AG04450 (cell line): ENCODE measurements around the gene ATP6V1C2. TPM values are rescaled to one million over a fixed set of nuclear protein-coding genes. Genes with fewer than 3 reads are reported as not detected.

Source experiments
- CTCF ChIA-PET: fragments of 300-600, 350-600 bp; formaldehyde crosslinking; extraction: SDS; loops from one replicate; lab custom pipeline; 2022; ENCODE audit warnings: antibody characterized with exemption, inconsistent platforms; lab: Charles Lee
- POLR2A ChIA-PET: fragments of 350-600 bp; formaldehyde crosslinking; extraction: SDS; loops from one replicate; lab custom pipeline; 2021; ENCODE audit warnings: antibody characterized with exemption, inconsistent platforms; lab: Yijun Ruan, JAX
- DNase-seq: peaks from one replicate; pipeline ENCODE4 v3.0.0-alpha.2; 2011; ENCODE audit warnings: low read depth, low spot score
- H3K27ac ChIP-seq: one replicate; pipeline ENCODE4 v1.5.1; 2012; ENCODE audit warnings: low read depth, low read length, control low read depth
- H3K27me3 ChIP-seq: one replicate; pipeline ENCODE4 v1.6.0; 2012; ENCODE audit warnings: low read length; ENCODE audit not compliant: control insufficient read depth, insufficient read depth
- H3K4me3 ChIP-seq: 2 replicates; pipeline ENCODE4 v1.5.1; 2011; ENCODE audit warnings: mild to moderate bottlenecking, low read depth, low read length, control low read depth
- H3K9me3 ChIP-seq: 2 replicates; pipeline ENCODE4 v1.5.1; 2012; ENCODE audit warnings: low read length; ENCODE audit not compliant: control insufficient read depth, insufficient read depth
- polyA plus RNA-seq: library from polyadenylated mRNA; depleted of rRNA; stranded (reverse); fragments of >200 nt; gene quantifications from 2 replicates; pipeline ENCODE4 v1.2.3, GENCODE V29; 2011
- TF ChIP-seq, protein P1 (sequence below): IDR thresholded peaks from 2 replicates; pipeline ENCODE4 v1.5.1; 2011; ENCODE audit warnings: low read depth, low read length, control low read depth, inconsistent platforms

ATP6V1C2 gene
- polyA plus RNA-seq, 1 experiment = 0.14 TPM

DNA sequence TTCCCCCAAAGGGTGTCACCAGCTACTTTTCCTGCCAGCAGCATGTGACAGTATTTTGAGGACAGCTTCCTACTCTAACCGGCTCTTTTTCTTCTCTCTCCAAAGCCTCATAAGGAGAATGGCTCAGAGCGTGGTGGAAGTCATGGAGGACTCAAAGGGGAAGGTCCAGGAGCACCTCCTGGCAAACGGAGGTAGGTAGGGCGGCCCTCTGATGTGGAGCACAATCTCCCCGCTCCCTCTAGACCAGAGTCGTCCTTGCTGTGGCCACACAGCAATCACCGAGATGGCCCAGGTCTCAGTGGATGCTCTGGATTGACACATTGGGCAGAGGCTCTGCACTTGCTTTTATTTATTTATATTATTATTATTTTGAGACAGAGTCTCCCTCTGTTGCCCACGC is 32.4 kb downstream of the ATP6V1C2 start:
- CTCF ChIA-PET = no interaction called here
- no peak overlapping the region for H3K27ac ChIP-seq
- POLR2A ChIA-PET = no interaction called here

GRCh38 chr2:10755621-10756020 is 34.2 kb downstream of the ATP6V1C2 start:
- H3K27me3 ChIP-seq = peaks cover 6% of the 10 kb centered on the region
- TF ChIP-seq, protein P1, sequence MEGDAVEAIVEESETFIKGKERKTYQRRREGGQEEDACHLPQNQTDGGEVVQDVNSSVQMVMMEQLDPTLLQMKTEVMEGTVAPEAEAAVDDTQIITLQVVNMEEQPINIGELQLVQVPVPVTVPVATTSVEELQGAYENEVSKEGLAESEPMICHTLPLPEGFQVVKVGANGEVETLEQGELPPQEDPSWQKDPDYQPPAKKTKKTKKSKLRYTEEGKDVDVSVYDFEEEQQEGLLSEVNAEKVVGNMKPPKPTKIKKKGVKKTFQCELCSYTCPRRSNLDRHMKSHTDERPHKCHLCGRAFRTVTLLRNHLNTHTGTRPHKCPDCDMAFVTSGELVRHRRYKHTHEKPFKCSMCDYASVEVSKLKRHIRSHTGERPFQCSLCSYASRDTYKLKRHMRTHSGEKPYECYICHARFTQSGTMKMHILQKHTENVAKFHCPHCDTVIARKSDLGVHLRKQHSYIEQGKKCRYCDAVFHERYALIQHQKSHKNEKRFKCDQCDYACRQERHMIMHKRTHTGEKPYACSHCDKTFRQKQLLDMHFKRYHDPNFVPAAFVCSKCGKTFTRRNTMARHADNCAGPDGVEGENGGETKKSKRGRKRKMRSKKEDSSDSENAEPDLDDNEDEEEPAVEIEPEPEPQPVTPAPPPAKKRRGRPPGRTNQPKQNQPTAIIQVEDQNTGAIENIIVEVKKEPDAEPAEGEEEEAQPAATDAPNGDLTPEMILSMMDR = no peak

More for the DNA sequence above, 32.4 kb downstream of the ATP6V1C2 start:
- H3K27me3 ChIP-seq = peaks cover 6% of the 10 kb centered on the region
- no peaks in the 10 kb centered on the region for H3K9me3 ChIP-seq
- DNase-seq = no peak
- no peak overlapping the region for H3K4me3 ChIP-seq
- TF ChIP-seq, protein P1 = no peak

GRCh38 chr2:10757814-10758286 is 36.4 kb downstream of the ATP6V1C2 start:
- DNase-seq = no peak
- TF ChIP-seq, protein P1 = no peak
- no peaks in the 10 kb centered on the region for H3K9me3 ChIP-seq
- no peak overlapping the region for H3K27ac ChIP-seq
- H3K27me3 ChIP-seq = peaks cover 2% of the 10 kb centered on the region
- H3K4me3 ChIP-seq = no peak overlapping the region
- CTCF ChIA-PET = no interaction called here
- POLR2A ChIA-PET = no interaction called here

More at GRCh38 chr2:10755621-10756020, 34.2 kb downstream of the ATP6V1C2 start:
- H3K4me3 ChIP-seq = no peak overlapping the region
- ChIA-PET CTCF (interaction anchor here (0.6 kb wide), 1 partner anchor 159 kb away, joined by 6 read pairs; no protein-coding TSS in a partner anchor), POLR2A (no interaction called here)
- H3K27ac ChIP-seq = no peak overlapping the region
- DNase-seq = no peak
- H3K9me3 ChIP-seq = no peaks in the 10 kb centered on the region

DNA sequence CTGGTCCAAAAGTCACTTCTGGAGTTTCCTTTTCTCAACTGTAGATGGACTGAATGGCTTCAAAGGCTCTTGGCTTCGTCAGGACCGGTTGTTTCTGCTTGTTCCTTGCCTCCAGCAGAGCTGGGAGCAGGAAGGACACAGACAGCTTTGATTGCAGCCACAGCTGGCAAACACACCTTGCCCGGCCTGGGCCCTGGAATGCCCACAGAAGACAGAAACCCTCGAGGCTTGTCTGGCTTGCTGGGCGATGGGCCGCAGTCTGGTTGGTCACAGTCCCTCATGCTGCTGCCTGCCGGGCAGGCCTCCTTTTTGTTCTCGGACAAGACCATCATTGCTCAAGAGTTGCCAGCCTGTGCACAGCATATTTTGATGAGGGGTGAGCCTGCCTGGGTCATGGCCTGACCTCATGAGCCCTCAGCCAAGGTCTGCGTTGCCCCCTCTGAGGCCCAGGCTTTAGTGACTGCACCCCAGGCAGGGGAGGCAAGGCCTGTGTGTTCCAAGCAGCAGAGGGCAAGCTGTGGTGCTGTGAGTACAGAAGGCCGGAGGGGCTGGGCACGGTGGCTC is 37.8 kb downstream of the ATP6V1C2 start:
- CTCF ChIA-PET = no interaction called here
- H3K9me3 ChIP-seq = no peaks in the 10 kb centered on the region; the same call in 1 of the 2 replicates
- POLR2A ChIA-PET = no interaction called here
- no peak overlapping the region for H3K4me3 ChIP-seq
- TF ChIP-seq, protein P1 = no peak
- no peak for DNase-seq
- H3K27me3 ChIP-seq = peaks cover 6% of the 10 kb centered on the region
- no peak overlapping the region for H3K27ac ChIP-seq

GRCh38 chr2:10760794-10761504 is 39.5 kb downstream of the ATP6V1C2 start:
- TF ChIP-seq, protein P1 = no peak
- no peak for DNase-seq
- H3K4me3 ChIP-seq = no peak overlapping the region
- H3K27ac ChIP-seq = no peak overlapping the region
- peaks cover 14% of the 10 kb centered on the region for H3K27me3 ChIP-seq
- ChIA-PET POLR2A (no interaction called here), CTCF (no interaction called here)
- H3K9me3 ChIP-seq = no peaks in the 10 kb centered on the region; the same call in 1 of the 2 replicates
